ENCODE measurements around the gene MCCD1.

Gene MCCD1

DNA sequence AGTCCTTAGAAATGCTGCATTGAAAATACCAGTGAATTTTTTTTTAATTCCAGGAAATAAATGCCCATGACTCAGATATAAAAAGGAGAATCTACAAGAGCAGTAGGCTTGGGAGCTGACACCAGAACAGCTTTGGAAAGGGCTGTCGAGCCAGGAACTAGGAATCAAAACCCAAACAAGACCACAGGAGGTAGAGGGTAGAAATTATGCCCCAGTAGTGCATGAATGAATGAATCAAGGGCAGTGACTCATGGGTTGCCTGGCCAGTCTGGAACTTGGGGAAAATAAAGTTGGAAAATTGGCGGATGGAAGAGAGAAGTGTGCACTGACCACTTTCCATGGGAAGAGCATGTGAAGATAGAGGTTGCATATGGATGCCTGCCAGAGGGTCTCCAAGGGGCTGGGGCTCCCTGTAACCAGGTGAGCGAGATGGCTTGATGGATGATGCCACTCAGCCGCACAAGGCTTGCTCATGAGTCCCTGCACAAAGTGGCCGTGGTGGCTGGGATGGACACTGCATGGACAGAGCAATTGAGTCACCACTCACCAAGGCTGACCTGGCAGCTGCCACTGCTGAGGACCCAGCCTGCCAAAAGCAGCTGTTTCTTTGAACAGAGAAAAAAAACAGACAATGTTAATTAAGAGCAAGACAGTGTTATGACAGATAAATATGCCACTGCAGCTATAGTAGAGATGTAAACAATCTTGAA is 15.2 kb upstream of the MCCD1 start:
- no peak for DNase-seq

DNA sequence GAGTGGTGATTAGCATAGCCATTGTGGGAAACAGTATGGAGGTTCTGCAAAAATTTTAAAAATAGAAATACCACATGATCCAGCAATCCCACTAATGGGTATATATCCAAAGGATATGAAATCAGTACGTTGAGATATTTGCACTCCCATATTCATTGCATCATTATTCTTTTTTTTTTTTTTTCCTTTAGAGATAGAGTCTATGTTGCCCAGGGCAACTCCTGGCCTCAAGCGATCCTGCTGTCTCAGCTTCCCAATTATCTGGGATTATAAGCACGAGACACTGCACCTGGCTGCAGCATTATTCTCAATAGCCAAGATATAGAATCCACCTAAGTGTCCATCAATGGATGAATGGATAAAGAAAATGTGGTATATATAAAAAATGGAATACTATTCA is 6.9 kb upstream of the MCCD1 start:
- no peak for DNase-seq

- no peak for DNase-seq
Measured at GRCh38 chr6:31525553-31525931, 3.2 kb upstream of the MCCD1 start.

- no peak for DNase-seq
Measured at GRCh38 chr6:31525932-31526591, 2.7 kb upstream of the MCCD1 start.

DNA sequence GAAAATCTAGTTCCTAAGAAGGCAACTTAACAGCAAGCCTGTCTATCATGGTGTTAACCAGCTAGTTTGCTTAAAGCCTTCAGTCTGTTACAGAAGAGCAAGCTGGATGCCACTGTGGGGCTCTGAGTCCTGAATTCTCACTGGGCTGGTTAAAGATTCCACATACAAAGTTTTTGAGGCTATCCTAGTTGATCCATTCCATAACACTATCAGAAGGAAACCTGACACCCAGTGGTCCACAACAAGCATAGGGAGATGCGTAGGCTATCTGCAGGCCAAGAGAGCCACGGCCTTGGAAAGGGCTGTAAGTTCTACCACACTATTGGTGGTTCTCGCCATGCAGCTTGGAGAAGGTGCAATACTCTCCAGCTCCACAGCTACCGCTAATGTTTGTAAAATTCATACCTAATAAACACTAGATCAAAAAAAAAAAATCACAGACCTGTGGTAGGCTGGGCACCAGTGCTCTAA is 420 bp upstream of the MCCD1 start:
- no peak for DNase-seq

GRCh38 chr6:31529329-31530150 is 778 bp downstream of the MCCD1 start:
- DNase-seq, result no peak

- DNase-seq, result no peak
Measured at GRCh38 chr6:31530659-31531058, 1.9 kb downstream of the MCCD1 start.

DNA sequence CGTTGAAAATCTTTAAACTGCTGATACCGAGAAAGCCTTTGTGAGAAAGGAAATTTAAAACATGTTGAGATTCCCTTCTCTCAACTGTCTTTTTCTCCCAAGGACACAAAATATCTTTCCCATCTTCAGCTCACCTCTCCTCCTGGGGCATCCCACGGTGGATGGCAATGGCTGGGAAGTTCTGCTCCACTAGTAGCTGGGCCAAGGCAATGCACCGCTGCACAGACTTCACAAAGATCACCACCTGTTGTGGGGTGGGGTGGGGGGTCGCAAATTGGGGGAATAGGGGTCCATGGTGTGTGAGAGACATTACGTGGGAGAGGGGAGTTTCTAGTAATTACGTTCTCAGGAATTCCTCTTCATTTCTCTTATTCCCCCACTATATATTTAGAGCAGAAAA is 2.4 kb downstream of the MCCD1 start:
- DNase-seq, result no peak

DNA sequence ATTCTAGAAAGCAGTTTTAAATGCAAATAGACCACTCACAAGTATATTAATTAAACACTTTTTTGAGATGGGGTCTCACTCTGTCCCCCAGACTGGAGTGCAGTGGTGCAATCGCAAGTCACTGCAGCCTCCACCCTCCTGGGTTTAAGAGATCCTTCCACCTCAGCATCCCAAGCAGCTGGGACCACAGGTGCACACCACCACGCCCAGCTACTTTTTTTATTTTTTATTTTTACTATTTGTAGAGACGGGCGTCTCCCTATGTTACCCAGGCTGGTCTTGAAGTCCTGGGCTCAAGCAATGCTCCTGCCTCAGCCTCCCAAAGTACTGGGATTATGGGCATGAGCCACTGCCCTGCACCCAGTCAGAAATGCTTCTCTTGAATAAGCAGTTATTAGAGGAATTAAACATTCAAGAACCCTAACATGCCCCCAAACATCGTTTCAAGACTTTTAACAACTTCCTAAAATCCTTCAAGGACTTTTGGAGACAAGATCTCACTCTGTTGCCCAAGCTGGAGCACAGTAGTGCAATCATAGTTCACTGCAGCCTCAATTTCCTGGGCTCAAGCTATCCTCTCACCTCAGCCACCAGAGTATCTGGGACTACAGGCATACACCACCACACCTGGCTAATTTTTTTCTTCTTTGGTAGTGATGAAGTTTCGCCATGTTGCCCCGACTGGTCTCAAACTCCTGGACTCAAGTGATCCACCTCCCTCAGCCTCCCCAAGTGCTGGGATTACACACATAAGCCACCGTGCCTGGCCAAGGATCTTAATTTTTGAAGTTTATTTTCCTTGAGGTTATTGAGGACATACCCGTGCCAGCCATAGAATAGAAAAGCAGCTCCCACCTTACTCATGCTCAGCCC is 3.2 kb downstream of the MCCD1 start:
- DNase-seq, result no peak

DNA sequence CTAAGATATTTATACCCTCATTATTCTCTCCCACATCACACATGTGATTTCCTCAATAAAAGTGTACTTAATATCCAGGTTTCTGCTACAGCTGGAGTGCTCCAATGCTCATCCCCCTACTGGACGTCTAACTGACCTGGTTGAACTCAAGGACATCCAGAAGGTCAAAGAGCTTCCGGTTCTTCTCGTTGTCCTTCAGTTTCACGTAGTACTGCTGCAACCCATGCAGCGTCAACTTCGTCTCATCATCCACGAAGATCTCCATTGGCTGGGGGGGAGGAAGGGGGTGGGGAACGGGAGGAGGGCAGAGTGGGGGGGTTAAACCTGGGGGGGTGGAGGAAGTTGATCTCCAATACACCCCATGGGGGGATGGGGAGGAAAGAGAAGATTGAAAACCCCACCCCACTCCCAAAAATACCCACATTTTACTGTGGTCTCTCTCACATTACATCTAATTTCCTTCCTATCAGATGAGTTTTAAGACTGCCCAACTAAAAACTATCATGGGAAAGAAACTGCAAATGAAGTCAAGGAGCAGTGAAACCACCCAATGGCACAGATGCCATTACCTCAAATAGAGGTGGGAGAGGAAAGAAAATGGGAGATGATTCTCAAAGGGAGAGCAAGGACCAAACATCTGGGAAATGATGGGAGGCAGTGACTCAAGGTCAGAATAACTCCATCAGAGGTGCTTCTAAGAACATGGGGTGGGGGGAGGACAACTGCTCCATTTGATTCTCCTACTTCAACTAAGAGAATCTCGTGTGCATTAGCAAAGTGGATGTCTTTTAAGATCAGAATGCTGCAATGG is 4.1 kb downstream of the MCCD1 start:
- DNase-seq, result no peak

- no peak for DNase-seq
Measured at GRCh38 chr6:31533455-31533841, 4.7 kb downstream of the MCCD1 start.

DNA sequence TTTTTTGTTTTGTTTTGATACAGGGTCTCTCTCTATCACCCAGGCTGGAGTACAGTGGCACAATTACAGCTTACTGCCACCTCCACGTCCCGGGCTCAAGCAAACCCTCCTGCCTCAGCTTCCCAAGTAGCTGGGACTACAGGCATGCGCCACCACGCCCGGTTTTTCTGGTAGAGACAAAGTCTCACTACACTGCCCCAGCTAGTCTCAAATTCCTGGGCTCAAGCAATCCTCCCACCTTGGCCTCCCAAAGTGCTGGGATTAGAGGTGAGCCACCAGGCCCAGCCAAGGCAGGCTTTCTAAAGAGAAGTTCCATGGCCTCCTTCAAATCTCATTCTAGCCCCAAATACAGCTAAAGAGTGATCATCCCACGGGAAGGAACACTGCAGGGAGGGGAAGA is 5.2 kb downstream of the MCCD1 start:
- DNase-seq, result no peak

- DNase-seq, result no peak
Measured at GRCh38 chr6:31534521-31535040, 5.8 kb downstream of the MCCD1 start.

DNA sequence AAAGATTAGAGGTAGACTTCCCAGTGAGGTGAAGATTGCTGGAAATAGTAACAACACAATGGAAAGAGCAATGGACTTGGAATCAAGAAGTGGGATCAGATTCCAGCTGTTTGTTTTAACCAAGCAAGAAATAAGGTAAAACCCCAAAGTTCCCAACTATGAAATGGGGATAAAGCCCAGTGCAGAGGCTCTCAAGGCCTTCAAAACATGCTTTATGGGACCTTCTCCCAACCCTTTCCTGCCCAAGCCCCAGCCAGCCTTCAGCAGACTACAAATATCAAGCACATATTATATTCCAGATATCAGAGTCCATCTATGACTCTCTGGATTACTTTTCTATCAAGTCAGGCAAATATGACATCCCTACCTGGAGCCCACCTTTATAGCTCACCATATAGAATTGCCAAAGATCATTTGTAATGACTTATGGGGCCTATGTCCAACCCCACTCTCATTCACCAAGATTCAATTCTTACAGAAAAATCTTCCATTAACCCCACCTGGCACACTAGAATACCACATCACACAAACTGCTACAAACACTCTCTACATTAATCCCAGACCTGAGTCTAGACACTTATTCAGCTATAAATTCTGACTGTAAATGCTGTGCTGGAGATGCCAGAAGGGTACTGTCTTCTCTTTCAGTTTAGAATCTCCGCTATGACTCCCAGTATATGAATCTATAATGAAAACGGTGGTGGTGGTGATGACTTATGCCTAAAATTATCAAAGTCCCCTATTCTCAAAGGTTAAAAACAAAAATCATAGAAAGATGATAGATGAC is 7.0 kb downstream of the MCCD1 start:
- no peak for DNase-seq

DNA sequence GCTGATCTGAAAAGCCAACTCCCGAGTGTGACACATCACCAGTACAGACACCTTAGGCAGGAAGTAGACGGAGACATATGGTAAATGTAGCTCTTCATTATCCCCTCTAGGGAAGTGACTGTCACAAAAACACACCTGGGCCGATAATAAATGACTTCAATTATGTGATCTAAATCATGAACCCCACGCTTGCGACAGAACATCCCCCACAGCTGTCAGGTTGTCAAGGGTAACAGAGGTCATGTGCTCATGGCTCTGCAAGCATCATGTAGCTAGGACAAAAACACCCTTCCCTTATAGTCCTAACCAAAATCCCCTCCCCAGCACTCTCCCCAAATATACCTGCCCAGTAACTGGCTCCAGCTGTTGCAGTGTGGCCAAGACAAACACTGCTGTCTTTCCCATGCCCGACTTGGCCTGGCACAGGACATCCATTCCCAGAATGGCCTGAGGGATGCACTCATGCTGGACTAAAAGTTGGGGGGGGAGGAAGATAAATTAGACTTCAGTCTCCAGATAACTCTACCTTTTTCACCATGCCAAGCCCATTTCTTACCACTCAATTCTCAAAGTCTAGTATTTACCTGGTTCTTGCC is 10.1 kb downstream of the MCCD1 start:
- no peak for DNase-seq

DNA sequence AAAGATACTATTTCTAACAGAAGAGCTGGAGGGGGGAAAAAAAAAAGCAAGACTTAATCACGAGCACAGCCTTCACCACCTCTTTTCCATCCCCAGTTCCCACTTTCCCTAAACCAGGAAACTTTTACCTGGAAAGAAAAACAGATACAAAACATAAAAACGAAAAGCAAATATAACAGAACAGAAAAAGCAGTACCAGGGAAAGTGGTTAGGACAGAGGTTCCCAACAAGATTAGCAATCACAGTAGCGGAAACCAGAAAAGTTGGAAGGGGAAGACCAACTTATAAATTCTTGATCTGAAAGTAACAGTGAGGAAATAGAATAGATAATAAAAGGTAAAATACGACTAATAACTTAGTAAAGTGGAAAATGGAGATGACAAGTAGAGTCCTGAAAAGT is 11.9 kb downstream of the MCCD1 start:
- DNase-seq, result no peak

- DNase-seq, result no peak
Measured at GRCh38 chr6:31541059-31541657, 12.4 kb downstream of the MCCD1 start.

DNA sequence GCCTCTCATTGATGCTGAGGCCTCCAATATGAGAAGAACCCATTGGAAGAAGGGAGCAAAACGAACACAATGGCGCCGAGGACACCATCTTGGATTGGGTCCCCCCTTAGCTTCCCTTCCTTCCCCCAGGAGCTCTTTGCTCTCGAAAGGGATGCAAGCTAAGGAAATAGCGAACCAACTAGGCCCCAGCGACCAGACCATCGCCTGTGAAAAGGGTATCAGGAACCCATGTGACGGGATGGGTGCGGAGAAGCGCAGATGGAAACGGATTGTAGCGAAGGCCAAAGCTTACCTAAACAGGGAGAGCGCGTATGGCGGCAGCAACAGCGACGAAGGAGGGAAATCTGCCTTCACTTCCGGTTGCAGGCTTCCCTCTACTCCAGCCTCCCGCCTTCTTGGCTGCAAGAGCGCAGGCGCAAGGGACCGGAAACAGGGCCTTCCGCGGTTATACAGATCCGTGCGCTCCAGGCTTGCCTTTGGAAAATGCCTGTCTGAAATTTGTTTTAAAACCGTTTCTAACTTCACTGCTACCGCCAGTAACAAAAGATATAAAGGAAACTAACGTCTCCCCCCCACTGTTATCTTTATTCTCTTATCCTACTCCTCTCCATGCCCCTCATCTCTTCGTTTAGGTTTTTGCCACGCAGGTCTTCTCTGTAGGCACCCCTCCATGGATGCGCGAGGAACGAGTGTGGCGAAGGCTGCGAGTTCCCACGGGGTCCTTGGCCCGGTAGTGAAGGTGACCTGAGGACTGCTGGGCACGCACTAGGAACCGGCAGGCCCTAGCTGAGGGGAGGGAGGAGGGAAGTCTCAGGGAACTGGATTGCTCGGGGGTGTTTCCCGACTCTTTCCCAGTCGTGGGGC is 13.1 kb downstream of the MCCD1 start, which contains the start of gene DDX39B:
Gene DDX39B, minus strand, starts transcription at position 346 of the 864 bp plus-strand sequence. CDS start 1,471 bp downstream, outside the sequence.
- peak; percentile 85 for DNase-seq

DNA sequence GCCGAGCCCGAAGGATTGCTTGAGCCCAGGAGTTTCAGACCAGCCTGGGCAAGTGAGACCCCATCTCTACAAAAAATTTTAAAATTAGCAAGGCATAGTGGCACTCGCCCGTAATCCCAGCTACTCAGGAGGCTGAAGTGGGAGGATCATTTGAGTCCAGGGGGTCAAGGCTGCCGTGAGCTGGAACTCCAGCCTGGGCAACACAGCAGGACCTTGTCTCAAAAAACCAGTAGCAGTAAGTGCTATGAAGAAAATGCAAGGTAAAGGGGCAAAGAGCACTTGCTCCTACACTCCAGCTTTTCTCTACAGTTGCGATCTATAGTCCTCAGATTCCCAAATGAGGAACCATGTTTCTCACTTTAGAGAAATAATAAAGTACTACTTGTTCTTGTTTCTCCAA is 14.9 kb downstream of the MCCD1 start:
- DNase-seq, result no peak
